ENCODE results near the gene SARDH.

The SARDH gene

GRCh38 chr9:133634081-133634691 lies 104.0 kb downstream of the SARDH start:
- in situ Hi-C loops (cut with HindIII; ENCODE audit: low sequenced_read_pairs) = no loop called here
- TF ChIP-seq CTCF (IDR thresholded peaks at IDR 0.05; ENCODE audit: low read depth, low read length, missing control alignments) = no peak
- no peak overlapping the region for H3K4me3 ChIP-seq (ENCODE audit: low read depth, low read length)
- DNase-seq (ENCODE audit: low read depth) = no peak

DNA sequence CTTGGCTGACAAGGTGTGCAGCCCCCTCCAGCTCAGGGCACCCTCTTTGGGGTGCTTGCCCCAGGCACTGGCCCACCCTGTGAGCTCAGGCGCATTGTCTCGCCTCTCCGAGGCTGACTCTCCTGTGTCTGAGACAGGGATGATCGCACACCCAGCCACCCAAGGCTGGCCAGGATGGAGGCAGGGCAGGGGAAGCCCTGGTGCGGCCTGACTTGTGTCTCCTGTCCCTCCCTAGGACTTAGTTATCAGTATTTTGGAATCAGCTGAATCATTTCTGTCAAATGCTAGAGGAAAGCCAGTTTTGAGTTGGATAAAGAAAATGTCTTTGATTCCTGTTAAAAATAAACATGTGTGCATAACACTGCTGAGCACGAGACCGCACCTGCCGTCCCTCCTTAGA lies 104.5 kb downstream of the SARDH start:
- H3K4me3 ChIP-seq (ENCODE audit: low read depth, low read length) = no peak overlapping the region
- in situ Hi-C loops (cut with HindIII; ENCODE audit: low sequenced_read_pairs) = no loop called here

GRCh38 chr9:133632806-133633680 lies 105.1 kb downstream of the SARDH start:
- no peak for DNase-seq (ENCODE audit: low read depth)
- in situ Hi-C loops (cut with HindIII; ENCODE audit: low sequenced_read_pairs) = no loop called here
- TF ChIP-seq CTCF (IDR thresholded peaks at IDR 0.05; ENCODE audit: low read depth, low read length, missing control alignments) = no peak
- no peak overlapping the region for H3K4me3 ChIP-seq (ENCODE audit: low read depth, low read length)

More for the DNA sequence above, 104.5 kb downstream of the SARDH start:
- TF ChIP-seq CTCF (IDR thresholded peaks at IDR 0.05; ENCODE audit: low read depth, low read length, missing control alignments) = no peak
- DNase-seq (ENCODE audit: low read depth) = no peak

DNA sequence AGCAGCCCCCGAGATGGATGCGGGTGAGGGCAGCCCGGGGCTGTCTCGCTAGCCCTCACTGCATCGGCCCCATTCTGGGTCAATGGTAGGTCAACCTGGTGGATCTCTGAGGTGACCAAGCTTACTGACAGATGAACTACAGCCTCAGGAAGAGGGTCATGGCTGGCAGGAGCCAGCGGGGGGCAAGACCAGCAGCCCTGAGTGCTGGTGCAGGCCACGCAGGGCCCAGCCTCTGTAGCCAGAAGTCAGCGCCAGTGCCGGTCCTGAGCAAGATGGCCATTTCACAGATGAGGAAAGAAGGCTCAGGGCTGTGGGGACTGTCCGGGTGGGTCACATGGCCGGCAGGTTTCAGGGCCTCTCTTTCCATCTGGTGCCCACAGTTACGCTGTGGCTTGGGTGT lies 107.0 kb downstream of the SARDH start:
- no peak overlapping the region for H3K4me3 ChIP-seq (ENCODE audit: low read depth, low read length)
- in situ Hi-C loops (cut with HindIII; ENCODE audit: low sequenced_read_pairs) = no loop called here
- DNase-seq (ENCODE audit: low read depth) = no peak
- TF ChIP-seq CTCF (IDR thresholded peaks at IDR 0.05; ENCODE audit: low read depth, low read length, missing control alignments) = no peak

GRCh38 chr9:133629221-133630110 lies 108.7 kb downstream of the SARDH start:
- TF ChIP-seq CTCF (IDR thresholded peaks at IDR 0.05; ENCODE audit: low read depth, low read length, missing control alignments) = no peak
- in situ Hi-C loops (cut with HindIII; ENCODE audit: low sequenced_read_pairs) = no loop called here
- H3K4me3 ChIP-seq (ENCODE audit: low read depth, low read length) = no peak overlapping the region
- no peak for DNase-seq (ENCODE audit: low read depth)

DNA sequence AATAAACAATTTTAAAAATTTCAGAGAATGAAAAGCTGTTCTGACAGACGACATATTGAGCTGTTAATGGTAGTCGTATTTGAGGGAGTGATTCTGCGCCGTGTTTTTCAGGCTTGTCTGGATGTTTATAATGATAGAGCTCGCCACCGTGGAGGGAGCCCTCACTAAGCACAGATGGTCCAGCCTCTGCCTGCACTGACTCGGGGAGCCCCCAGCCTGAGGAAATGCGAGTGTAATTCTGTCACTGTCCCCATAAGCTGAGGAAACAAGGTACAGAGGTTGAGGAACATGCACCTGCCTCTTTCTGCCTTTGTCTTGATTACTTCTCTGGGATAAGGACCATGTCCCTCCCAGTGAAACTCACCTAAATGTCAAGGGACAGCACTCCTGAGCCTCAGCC lies 109.4 kb downstream of the SARDH start:
- no peak overlapping the region for H3K4me3 ChIP-seq (ENCODE audit: low read depth, low read length)
- in situ Hi-C loops (cut with HindIII; ENCODE audit: low sequenced_read_pairs) = no loop called here
- no peak for DNase-seq (ENCODE audit: low read depth)
- TF ChIP-seq CTCF (IDR thresholded peaks at IDR 0.05; ENCODE audit: low read depth, low read length, missing control alignments) = no peak
